Large intestine (tissue), 3 donors: ENCODE data around the gene RNF141. TPM values are rescaled to one million over a fixed set of nuclear protein-coding genes. Genes with fewer than 3 reads are reported as not detected.

Experiments
- DNase-seq, 2 donors: peaks; one replicate each; pipeline versions ENCODE4 v3.0.0 to v3.0.0-alpha.2; 2013
- H3K27ac ChIP-seq: one replicate; pipeline ENCODE4 v1.5.1; 2013; ENCODE audit warnings: low read length
- H3K27me3 ChIP-seq: 2 replicates; pipeline ENCODE4 v1.6.1; 2013; ENCODE audit warnings: low read length; ENCODE audit not compliant: control insufficient read depth, insufficient read depth
- H3K36me3 ChIP-seq: 2 replicates; pipeline ENCODE4 v1.6.1; 2013; ENCODE audit warnings: low read length; ENCODE audit not compliant: control insufficient read depth, insufficient read depth
- H3K4me1 ChIP-seq: one replicate; pipeline ENCODE4 v1.6.1; 2013; ENCODE audit warnings: low read length; ENCODE audit not compliant: control insufficient read depth, insufficient read depth
- H3K4me3 ChIP-seq: one replicate; pipeline ENCODE4 v1.5.1; 2013; ENCODE audit warnings: low read length
- H3K9me3 ChIP-seq: one replicate; pipeline ENCODE4 v1.6.1; 2013; ENCODE audit warnings: mild to moderate bottlenecking, low read depth, low read length, moderate library complexity; ENCODE audit not compliant: control insufficient read depth
- WGBS: methylation state at CpG from one replicate; pipeline ENCODE4 v1.1.5; 2013; ENCODE audit warnings: low lambda C conversion rate; ENCODE audit not compliant: insufficient coverage; 5-methylcytosine and 5-hydroxymethylcytosine counted together
- polyA plus RNA-seq: library from polyadenylated mRNA; unstranded; fragments of 120-200 nt; gene quantifications from one replicate; pipeline ENCODE4 v1.2.1, GENCODE V29; 2013

The RNF141 gene
- polyA plus RNA-seq, 1 donor: 31.5 TPM

- Histone ChIP-seq H3K36me3 (peaks cover 17% of the 10 kb centered on the region), H3K4me3 (no peak overlapping the region), H3K27ac (no peak overlapping the region), H3K9me3 (no peaks in the 10 kb centered on the region), H3K4me1 (no peaks in the 10 kb centered on the region), H3K27me3 (no peaks in the 10 kb centered on the region)
- no peak for DNase-seq
- WGBS: no CpG with 5 or more reads among the region's 15 CpGs
Measured at GRCh38 chr11:10499874-10500601, 40.9 kb downstream of the RNF141 start.

- Histone ChIP-seq H3K36me3 (peaks cover 15% of the 10 kb centered on the region), H3K27me3 (no peaks in the 10 kb centered on the region), H3K4me3 (no peak overlapping the region), H3K27ac (no peak overlapping the region), H3K4me1 (no peaks in the 10 kb centered on the region), H3K9me3 (no peaks in the 10 kb centered on the region)
- 100% methylated on average over 1 of the region's 5 CpGs for WGBS
- no peak for DNase-seq
Measured at GRCh38 chr11:10499452-10499851, 41.5 kb downstream of the RNF141 start.

GRCh38 chr11:10498426-10499250 lies 42.3 kb downstream of the RNF141 start:
- no CpG with 5 or more reads among the region's 10 CpGs for WGBS
- no peaks in the 10 kb centered on the region for H3K27me3 ChIP-seq
- H3K36me3 ChIP-seq: peaks cover 14% of the 10 kb centered on the region
- no peaks in the 10 kb centered on the region for H3K9me3 ChIP-seq
- no peak overlapping the region for H3K4me3 ChIP-seq
- no peak for DNase-seq
- H3K4me1 ChIP-seq: no peaks in the 10 kb centered on the region
- H3K27ac ChIP-seq: no peak overlapping the region

- no peak for DNase-seq
- Histone ChIP-seq H3K9me3 (no peaks in the 10 kb centered on the region), H3K4me3 (no peak overlapping the region), H3K27ac (no peak overlapping the region), H3K36me3 (peaks cover 14% of the 10 kb centered on the region), H3K27me3 (no peaks in the 10 kb centered on the region), H3K4me1 (no peaks in the 10 kb centered on the region)
- WGBS: no CpG with 5 or more reads among the region's 7 CpGs
Measured at GRCh38 chr11:10498022-10498400, 43.0 kb downstream of the RNF141 start.

- Histone ChIP-seq H3K36me3 (peaks cover 14% of the 10 kb centered on the region), H3K27me3 (no peaks in the 10 kb centered on the region), H3K4me3 (no peak overlapping the region), H3K9me3 (no peaks in the 10 kb centered on the region), H3K27ac (no peak overlapping the region), H3K4me1 (peaks cover 3% of the 10 kb centered on the region)
- 72% methylated on average over 3 of the region's 18 CpGs for WGBS
- DNase-seq: no peak
Measured at GRCh38 chr11:10497371-10498021, 43.5 kb downstream of the RNF141 start.

- no peak for DNase-seq
- Histone ChIP-seq H3K4me1 (peaks cover 4% of the 10 kb centered on the region), H3K9me3 (no peaks in the 10 kb centered on the region), H3K27ac (no peak overlapping the region), H3K4me3 (no peak overlapping the region), H3K36me3 (peaks cover 14% of the 10 kb centered on the region), H3K27me3 (no peaks in the 10 kb centered on the region)
- WGBS: no CpG with 5 or more reads among the region's 4 CpGs
Measured at GRCh38 chr11:10496296-10496936, 44.6 kb downstream of the RNF141 start.

- no peak for DNase-seq
- WGBS: no CpG with 5 or more reads among the region's 8 CpGs
- H3K4me3 ChIP-seq: no peak overlapping the region
- H3K27me3 ChIP-seq: no peaks in the 10 kb centered on the region
- H3K36me3 ChIP-seq: peaks cover 14% of the 10 kb centered on the region
- H3K27ac ChIP-seq: no peak overlapping the region
- no peaks in the 10 kb centered on the region for H3K9me3 ChIP-seq
- H3K4me1 ChIP-seq: peaks cover 4% of the 10 kb centered on the region
Measured at GRCh38 chr11:10495464-10495786, 45.6 kb downstream of the RNF141 start.

- WGBS: no CpG with 5 or more reads among the region's 14 CpGs
- no peaks in the 10 kb centered on the region for H3K9me3 ChIP-seq
- H3K4me1 ChIP-seq: peaks cover 4% of the 10 kb centered on the region
- no peak overlapping the region for H3K4me3 ChIP-seq
- no peaks in the 10 kb centered on the region for H3K27me3 ChIP-seq
- no peak overlapping the region for H3K27ac ChIP-seq
- no peak for DNase-seq
- H3K36me3 ChIP-seq: peaks cover 10% of the 10 kb centered on the region
Measured at GRCh38 chr11:10494636-10495463, 46.1 kb downstream of the RNF141 start.

GRCh38 chr11:10493041-10493663 lies 47.8 kb downstream of the RNF141 start:
- no CpG with 5 or more reads among the region's 18 CpGs for WGBS
- no peak for DNase-seq
- H3K9me3 ChIP-seq: no peaks in the 10 kb centered on the region
- H3K27ac ChIP-seq: no peak overlapping the region
- peaks cover 4% of the 10 kb centered on the region for H3K4me1 ChIP-seq
- peaks cover 10% of the 10 kb centered on the region for H3K36me3 ChIP-seq
- H3K4me3 ChIP-seq: no peak overlapping the region
- H3K27me3 ChIP-seq: no peaks in the 10 kb centered on the region
